NCI-H1436 treated with DMSO at 0.1 percent for 48 hours (cell line): ENCODE measurements around the gene CCDC157.
"Not testable (repeated sequence)": the region's sequence is repeated elsewhere in the genome, so short reads cannot be mapped to it uniquely, and the experiment has no call there.

ENCODE experiments used
- DNase-seq: peaks from one replicate; lab custom pipeline; 2025; lab: John Stamatoyannopoulos, UW

The CCDC157 gene

DNA sequence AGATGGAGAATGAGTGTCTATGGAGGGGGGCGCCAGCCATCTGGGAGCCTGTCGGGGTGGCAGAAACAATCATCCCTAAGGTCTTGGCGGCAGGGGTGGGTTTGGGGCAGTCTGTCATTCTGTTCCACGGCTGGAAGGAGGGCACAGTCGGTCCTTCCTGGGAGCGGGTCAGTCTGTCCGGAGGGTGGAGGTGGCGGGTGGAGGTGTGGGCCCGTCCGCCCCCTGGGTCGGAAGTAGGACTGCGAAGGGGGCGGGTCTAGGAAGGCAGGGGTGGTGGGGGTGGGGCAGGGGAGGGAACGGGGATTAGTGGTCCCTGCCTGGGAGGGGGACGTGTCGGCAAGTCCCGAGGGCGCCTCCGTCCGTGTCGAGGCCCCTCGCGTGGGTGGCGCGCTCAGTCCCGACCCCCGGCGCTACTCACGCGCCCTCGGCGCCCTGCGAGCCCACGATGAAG, 30.5 kb upstream of the CCDC157 start:
- no peak for DNase-seq

DNA sequence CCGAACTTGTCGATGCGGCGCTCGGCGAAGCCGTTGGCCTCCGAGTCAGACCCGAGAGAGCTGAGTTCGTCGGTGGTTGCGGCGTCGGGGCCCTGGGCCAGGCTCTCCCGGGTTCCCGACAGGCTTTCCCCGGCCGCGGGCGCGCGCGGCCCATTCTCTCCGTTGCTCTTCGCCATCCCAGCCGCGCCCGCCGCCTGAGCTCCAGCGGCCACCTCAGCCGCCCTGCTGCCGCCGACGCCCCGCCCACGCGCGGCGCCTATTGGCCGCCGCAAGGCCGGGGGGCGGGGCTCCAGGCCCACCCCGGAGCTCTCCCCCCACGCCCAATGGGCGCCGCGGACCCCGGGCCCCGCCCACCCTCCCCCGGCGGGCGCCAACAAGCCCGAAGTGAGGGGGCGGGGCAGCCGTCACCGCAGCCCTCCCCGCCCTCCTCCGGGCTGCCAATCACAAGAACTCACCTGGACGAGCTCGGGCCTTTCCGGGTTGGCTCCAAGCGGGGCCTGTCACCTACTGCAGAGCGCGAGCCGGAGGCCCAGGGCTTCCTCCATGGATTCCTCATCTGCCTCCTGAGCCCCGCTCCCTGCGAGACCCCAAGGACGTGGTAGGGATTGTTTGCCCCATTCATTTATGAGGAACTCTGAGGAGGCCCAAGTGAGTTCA, 30.0 kb upstream of the CCDC157 start, which contains the start of gene TBC1D10A:
TSS of gene TBC1D10A (minus strand) at position 236 of the 657 bp plus-strand sequence. CDS start at position 176, 60 bp downstream.
- peak; percentile 47 for DNase-seq

DNA sequence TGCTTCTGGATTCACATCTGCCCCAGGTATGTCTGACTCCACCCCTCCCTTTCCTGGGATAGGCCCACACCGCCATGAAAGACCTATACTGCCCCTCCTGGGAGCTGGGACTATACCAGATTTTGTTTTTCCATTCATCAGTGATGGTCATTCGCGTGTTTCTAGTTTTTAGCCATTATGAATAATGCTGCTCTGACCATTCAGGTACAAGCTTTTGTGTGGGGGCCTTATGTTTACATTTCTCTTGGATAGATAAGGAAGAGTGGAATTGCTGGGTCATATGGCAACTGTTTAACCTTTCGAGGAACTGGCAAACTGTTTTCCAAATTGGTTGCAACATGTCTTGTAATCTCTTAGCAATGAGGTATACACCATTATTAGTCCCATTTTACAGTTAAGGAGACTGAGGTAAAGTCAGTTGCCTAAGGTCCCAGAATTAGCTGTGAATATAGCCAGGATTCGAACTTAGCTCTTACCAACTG, 28.9 kb upstream of the CCDC157 start:
- DNase-seq: no peak

DNA sequence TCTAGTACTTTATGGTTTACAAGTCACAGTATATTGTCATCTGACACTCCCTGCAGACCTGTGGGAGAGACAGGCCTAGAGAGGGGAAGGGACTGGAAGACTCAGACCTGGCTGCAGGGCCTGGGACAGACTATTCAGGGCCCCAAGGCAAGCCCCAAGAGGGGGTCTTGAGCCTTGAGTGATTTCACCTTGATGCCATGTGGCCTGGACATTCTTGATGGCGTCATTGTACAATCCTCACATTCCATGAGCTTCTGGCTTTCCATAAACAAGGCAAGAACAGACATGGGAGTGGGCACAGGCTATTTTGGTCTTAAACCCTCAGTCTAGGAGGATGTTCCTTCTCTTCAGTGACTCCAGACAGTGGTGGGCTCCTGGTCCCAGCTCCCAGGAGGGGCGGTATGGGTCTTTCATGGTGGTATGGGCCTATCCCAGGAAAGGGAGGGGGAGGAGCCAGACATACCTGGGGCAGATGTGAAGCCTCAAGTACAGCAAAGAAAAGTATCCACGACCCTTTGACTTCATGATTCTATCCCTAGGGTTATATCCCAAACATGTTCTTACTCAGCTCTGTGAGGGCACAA, 28.2 kb upstream of the CCDC157 start:
- DNase-seq: no peak

DNA sequence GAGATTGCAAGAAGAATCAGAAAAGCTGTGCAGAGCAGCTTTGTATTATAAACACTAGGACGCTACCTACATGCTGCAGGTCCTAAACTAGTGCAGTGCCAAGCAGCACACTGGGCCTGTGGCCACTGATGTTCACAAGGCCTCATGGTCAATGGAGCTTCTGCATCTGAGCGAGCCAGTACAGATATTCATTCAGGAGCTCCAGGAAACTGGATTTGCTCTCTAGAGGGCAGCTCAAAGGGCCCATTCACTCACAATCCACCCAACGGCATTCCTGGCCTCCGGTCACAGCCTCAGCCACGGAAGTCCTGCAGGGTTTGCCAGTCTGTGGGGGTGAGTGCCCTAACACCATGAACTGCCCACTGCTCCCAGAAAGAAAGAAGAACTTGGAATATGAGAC, 24.3 kb upstream of the CCDC157 start:
- DNase-seq: no peak

DNA sequence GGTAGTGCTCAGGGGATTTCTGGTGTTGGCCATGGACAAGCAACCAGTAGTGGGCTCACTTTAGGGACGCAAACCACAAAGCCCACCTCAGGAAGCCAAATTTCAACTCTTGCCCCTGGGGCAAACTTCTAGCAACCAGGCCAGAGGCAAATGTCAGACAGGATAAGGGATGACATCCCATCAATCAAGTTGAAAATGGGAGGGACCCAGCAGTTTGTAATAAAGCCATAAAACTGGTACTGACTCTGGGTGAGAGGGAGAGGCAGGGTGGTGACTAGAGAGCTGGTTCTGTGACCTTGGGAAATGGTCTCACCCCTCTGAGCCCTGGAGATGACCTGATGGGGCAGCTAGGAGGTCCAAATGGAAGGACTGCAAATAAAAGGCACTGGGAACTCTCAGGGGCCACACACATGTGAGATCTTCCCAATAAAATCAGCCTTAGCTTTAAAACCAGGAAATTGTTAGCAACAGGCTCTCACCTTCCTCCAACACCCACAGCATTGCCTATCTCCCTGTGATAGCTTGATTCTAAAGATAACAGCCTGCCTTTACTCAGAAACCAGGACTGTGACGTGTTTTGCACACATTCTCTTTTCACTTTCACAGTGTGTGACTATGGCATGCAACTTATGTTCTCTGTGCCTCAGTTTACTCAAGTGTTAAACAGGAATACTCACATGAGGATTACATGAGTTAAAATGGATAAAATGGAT, 23.7 kb upstream of the CCDC157 start:
- no peak for DNase-seq

DNA sequence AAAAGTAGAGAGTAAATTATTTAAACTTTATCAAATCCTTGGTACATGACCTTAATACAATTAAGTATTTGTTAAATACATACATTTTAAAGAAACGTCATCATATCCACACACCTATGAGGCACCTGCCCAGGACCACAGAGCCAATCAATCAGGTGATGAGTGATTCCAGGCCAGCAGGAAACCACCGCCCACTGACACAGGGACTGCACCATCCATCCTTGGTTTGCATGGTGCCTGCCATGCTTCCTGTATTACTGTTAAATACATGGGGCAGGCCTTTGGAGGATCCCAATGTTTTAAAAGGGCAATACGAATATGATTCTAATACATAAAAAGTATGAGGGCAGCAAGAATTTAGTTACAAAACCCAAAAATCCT, 23.1 kb upstream of the CCDC157 start:
- DNase-seq: no peak

DNA sequence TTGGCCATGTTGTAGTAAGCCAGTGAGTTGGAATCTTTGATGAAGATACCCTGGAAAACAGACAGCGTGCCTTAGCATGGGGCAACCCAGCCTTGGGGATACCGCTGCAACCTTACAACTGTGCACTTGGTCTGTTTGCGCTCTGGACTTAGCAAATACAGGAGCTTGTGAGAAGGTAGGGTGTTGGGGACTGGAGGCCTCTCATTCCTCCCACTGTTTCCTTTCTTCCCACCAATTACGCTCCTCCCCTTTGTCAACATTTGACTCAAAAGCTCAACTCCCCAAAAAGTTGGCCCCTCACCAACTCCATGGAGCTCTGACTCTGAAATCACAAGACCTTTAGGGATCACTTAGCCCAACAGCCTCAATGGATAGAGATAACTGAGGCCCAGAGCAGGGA, 22.2 kb upstream of the CCDC157 start:
- no peak for DNase-seq

DNA sequence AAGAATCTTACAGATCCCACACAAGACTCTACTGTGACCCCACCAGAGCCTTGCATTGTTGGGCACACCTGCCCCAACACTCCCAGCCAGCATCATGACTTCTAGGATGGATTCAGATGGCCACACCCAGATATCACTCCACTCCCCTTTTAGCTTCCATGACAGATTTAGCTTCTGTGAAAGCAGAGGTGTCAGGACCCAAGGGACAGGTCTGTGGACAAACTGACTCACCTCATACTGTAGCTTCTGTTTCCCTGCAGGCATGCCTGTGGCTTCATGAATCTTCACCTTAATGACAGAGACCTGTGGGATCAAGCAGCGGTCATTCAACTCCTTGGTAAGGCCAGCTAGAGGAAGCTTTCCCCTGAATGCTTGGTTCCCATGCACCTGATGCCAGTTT, 21.6 kb upstream of the CCDC157 start:
- DNase-seq: no peak

DNA sequence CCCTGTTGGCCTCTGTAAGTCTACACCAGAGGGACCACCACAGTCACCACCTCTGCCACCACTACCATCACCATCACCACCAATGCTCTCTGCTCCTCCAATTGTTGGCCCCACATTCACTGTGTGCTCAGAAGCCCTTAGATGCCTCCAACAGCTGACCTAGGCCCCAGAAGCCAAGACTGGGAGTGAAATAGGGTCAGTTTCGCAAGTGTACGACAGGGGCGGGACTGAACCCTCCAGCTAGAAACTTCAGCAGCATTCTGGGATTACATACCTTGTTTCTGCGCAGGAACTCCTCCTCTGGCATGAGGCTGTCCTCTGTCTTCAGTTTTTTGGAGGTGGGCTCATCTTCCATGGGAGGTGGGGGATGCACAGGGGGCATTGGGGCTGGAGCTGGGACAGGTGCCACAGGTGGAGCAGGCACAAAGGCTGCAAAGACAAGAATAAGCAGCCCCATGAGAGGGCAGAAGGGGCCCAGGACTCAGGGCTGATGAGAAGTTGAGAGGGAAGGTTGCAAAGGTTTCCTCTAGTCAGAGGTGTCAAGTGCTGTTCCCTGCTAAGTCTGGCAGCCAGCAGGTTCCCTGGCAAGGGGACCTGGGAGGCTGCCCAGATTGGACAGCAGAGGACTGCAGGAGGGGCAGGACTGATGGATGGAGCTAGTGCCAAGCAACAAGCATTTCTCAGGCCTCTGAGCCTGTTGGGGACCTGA, 19.9 kb upstream of the CCDC157 start:
- no peak for DNase-seq

DNA sequence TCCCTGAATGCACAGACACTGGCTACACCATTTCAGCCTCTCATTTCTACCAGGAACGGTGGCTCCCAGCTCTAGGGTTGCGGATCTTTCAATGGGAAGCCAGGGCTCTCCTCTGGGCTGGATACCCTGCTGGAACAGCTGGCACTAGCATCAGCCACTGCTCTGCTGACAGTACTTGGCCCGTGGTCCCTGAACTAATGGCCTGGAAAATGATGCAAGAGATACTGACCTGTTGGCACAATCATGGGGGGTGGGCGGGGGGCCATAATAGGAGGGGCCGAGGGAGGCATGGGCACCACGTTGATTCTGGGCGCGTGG, 19.4 kb upstream of the CCDC157 start:
- no peak for DNase-seq

DNA sequence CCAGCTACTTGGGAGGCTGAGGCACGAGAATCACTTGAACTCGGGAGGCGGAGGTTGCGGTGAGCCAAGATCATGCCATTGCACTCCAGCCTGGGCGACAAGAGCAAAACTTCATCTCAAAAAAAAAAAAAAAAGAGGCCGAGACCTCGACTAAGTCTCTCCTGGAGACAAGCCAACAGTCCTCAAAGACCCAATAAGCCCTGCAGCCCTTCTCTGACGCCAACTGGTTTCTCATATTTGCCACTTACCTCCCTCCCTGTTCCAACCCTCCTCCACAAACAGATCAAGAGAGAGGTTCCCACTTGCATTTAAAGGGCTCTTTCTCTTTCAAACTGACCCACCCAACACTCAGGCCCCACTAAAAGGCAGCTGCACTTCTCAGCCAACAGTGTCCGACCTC, 18.5 kb upstream of the CCDC157 start:
- not testable (repeated sequence) for DNase-seq

DNA sequence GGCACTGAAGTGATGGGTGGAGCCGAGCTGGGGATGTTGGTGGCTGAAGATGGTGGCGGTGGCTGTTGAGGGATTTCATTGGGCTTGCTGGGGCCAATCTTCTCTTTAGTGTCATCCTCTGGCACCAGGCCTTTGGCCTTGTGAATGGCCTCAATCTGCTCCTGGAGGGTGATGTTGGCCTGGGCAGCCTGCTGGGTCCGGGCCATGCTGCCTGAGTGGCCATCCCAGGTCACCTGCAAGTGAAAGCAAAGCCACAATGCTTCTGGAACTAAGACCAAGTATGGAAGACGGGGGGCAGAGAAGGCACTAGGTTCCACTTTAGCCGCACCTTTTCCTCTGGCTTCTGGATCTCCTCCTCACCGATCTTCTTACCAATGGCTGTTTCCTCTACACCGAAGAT, 18.0 kb upstream of the CCDC157 start:
- no peak for DNase-seq

DNA sequence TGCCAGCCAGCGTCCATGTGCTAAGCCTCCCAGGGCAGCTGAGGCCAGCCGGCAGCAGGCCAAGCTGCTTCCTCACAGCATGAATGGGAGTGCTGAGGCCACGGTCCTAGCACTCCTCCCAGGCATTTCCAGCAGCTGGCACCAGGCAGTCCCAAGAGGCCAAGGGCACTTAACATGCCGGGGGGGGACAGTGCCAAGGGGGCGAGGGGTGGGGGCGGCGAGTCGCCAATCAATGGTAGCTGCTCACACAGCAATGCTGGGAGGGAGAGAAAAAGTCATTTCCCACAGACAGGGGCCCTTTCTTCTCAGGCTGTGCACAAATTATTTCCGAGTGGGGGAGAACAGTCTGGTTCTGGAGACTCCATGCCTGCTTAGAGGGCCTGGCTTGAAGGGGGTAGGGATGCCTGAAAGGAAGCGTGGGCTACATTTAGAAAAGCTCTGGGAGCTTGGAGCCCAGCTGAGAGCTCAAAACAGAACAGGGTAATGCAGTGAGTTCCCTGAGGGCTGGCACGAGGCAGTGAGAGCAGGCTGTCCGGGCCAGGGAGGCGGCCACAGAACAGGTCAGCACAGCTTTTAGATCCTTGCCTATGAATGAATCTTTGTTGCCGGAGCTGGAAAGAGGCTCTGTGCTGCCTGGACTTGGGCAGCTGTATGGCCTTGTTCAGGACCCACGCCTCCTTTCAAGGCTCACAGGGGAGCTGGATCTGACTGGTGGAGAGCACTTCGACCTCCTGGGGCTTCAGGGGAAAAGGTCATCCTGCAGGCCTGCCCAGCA, 15.7 kb upstream of the CCDC157 start:
- DNase-seq: no peak

DNA sequence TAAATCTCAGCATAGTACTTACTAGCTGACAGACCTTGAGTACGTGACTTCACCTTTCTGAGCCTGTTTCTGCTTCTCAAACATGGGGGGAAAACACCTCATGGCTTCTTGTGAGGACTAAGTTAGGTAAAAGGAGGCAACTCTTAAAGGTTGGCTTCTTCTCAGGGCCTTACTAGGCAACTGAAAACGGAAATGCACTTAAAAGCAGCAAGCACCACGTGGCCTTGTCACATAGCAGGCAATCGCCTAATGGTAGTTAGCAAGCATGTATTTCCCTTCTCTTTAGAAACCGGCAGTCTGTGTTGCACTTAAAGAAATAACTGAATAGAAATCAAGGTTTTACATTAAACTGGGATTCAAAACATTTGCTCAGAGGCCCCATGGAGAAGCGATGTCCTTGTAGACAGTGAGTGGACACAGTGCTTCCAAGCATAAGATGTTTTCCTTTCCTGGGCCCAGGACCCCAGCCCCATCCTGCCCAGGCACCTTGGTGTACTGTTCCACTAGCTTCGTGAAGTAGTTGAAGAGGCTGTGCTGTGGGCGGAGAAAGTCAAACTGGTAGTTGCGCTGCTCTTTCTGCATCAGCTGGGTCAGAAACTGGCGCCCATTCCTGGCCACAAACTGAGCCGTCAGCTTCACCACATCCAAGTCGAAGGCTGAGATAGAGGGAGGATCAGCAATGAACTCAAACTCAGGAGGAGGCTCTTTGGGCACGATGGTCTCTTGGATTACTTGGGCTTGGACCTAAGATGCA, 12.2 kb upstream of the CCDC157 start:
- DNase-seq: no peak

DNA sequence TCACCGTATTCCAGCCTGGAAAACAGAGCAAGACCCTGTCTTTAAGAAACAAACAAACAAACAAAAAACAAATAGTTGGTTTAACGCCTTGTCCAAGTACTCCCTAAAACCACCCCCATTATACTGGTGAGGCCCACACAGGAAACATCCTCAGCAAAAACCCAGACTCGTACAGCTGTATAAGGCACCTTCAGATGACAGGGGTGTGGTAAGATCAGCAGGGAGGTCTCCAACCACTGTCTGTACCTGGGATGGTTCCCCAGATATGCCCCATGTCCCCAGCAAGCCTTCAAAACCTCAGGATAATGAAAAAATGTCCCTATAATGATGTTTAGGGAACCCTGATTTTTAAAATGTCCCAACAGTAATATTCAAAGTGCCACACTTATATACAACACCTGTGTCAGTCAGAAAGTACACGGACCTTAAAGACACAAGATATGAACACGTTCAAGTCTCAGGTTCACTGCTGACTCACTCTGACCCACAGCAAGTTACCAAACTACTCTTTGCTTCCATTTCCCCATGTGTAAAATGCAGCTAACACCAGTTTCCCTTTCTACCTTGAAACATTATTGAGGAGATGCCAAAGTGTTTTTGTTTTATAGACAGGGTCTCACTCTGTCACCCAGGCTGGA, 9.4 kb upstream of the CCDC157 start:
- no peak for DNase-seq

DNA sequence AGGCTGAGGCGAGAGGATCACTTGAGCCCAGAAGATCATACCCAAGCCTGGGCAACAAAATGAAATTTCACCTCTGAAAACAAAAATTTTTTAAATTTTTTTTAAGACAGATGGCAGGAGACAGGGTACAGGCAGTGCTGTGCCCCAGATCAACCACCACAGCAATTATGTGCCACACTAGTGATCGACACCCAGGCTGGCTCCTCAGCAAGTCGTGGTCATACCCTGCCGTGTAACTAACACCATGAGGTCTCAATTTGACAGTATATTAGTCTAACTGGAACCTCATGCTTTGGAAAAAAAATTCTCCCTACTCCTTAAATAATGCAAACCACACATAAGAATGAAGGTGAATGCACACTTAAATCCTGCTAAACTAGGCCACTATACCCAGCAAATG, 8.4 kb upstream of the CCDC157 start:
- no peak for DNase-seq

DNA sequence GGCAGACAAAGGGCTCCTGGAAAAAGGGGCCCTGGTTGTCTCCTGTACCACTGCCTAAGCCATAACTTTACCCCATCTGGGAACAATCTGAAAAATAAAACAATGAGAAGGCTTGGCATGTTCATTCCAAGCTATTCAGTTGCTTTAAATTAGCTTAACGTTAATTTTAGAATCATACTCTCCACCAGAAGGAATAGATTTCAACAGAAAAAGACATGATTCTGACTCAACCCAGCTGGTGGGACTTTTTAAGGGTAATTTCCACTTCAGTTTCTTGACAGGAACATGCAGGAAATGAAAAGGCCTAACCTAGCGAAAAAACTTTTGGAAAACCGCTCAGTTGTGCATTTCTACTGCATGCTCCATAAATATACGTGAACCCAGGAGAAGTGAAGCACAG, 8.0 kb upstream of the CCDC157 start:
- DNase-seq: no peak

DNA sequence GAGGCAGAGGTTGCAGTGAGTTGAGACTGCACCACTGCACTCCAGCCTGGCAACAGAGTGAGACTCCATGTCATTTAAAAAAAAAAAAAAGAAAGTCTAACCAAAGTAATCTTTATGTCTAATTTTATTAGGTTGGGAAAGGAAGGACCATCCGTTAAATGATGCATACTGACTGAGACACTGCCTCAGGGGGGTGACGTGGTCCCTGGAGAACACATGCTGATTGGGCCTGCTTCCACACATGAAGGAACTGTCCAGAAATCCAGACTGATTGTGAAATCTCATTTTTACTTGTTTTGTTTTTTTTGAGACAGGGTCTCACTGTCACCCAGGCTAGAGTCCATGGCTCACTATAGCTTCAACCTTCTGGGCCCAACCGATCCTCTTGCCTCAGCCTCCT, 5.6 kb upstream of the CCDC157 start:
- no peak for DNase-seq

DNA sequence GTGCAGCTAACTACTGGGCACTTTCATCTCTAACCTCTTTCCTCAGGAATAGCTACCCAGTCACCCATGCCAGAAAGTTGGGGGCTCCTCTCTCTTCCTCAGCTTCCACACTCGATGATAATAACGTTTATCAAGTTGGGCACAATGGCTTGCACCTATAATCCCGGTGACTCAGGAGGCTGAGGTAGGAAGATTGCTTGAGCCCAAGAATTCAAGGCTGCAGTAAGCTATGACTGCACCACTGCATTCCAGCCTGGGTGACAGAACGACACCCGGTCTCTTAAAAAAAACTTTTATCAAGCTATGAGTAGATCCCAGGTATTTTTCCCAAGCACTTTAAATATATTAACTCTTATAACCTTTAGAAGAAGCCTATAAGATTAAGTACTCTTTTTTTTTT, 2.2 kb upstream of the CCDC157 start:
- no peak for DNase-seq

DNA sequence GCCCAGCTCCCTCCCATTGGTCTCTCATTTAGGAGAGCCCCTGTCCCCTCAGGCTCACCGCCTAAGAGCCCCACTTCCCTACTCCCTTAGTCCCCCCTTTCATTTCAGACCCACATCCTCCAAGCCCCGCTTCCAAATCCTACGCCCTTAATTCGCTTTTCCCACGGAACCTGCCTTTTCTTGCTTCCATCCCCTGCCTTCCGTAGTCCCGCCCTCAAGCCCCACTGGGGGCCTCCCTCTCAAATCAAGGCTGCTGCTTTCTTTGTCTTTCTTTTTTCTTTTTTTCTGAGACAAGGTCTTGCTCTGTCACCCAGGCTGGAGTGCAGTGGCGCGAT, 396 bp downstream of the CCDC157 start:
- DNase-seq: no peak
